Left cardiac atrium (tissue), 4 donors: ENCODE data around the gene SCYGR1. TPM values are rescaled to one million over a fixed set of nuclear protein-coding genes. Genes with fewer than 3 reads are reported as not detected.
"Not testable (repeated sequence)": the region's sequence is repeated elsewhere in the genome, so short reads cannot be mapped to it uniquely, and the experiment has no call there.

Source experiments
- ATAC-seq, 2 donors: fragments of 200-7000 bp; cut with Tn5 transposase; one replicate each; pipeline ENCODE4 v1.9.1; 2020; ENCODE audit warnings: mild to moderate bottlenecking in 2 of 2, moderate library complexity in 2 of 2
- DNase-seq: peaks from one replicate; pipeline ENCODE4 v3.0.0-alpha.2; 2020
- intact Hi-C, 2 donors: fragments of 100-400 bp; cut with DNase I; formaldehyde crosslinking; loops; one replicate each; pipeline versions ENCODE4 v1.14.1 to v1.15.1; 2022 to 2023
- total RNA-seq, 2 donors: library from RNA; stranded (reverse); fragmentation: NEBNext Ultra II Directional; extraction: Animal tissue kit (Norgen Biotek cat#: 25700); gene quantifications; one replicate each; pipeline ENCODE4 v1.2.1, GENCODE V29; 2021
- donor health status: DM: no; HTN: yes; CAD: no.
- donor health status: DM: no; HTN: yes; CAD: no; lungs with severe emphysema.
- donor health status: DM: yes; HTN: yes; CAD: no.
- donor health status: Dilated cardiomyopathy.

Gene SCYGR1
- total RNA-seq, 2 donors from 2014 or later: not detected

DNA sequence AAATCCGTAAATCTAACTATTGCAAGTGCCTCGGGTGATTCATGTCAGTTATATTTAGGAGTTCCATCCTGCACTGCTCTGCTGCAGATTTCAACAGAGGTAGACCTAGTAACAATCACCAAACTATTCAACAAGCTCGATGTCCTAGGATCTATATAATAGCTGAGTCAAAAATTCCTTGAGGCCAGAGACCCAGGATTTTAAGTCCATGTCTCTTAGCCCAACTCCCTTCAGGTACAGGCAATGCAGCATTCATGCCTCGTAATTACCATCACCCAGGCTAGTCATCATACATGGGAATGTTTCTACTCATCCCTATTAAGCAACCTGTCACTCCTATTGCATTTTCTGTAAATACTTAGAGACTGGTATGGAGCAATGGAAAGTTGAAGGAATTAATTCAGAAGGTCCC, 9.4 kb downstream of the SCYGR1 start:
- ATAC-seq: no peak
- intact Hi-C loops: no loop called here
- no peak for DNase-seq

DNA sequence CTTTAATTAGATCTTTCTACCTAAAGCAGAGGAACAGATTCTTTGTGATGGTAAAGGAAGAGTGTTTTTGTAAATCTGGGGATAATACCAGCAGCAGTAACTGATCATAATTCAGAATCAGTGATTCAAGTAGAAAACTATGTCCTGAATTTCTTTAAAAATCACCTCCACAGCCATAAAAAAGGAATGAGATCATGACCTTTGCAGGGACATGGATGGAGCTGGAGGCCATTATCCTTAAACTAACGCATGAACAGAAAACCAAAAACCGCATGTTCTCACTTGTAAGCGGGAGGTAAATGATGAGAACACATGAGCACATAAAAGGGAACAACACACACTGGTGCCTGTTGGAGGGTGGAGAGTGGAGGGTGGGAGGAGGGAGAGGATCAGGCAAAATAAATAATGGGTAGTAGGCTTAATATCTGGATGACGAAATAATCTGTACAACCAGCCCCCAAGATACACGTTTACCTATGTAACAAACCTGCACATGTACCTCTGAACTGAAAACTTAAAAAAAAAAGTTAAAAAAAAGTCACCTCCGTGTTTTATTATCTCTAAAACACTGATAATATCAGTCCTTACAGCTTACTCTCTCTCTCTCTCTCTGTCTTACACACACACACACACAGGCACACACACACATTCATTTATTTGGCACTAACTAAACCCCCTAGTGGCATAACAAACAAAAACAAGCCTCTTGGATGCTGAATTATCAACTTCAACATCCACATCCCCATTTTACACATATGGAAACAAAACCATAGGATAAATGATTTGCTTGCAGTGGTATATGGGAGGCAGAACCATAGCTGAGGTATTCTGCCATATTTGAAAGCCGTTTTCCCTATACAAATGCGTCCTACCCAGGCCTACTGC, 10.0 kb downstream of the SCYGR1 start:
- ATAC-seq: no peak
- DNase-seq: no peak
- intact Hi-C loops: no loop called here

DNA sequence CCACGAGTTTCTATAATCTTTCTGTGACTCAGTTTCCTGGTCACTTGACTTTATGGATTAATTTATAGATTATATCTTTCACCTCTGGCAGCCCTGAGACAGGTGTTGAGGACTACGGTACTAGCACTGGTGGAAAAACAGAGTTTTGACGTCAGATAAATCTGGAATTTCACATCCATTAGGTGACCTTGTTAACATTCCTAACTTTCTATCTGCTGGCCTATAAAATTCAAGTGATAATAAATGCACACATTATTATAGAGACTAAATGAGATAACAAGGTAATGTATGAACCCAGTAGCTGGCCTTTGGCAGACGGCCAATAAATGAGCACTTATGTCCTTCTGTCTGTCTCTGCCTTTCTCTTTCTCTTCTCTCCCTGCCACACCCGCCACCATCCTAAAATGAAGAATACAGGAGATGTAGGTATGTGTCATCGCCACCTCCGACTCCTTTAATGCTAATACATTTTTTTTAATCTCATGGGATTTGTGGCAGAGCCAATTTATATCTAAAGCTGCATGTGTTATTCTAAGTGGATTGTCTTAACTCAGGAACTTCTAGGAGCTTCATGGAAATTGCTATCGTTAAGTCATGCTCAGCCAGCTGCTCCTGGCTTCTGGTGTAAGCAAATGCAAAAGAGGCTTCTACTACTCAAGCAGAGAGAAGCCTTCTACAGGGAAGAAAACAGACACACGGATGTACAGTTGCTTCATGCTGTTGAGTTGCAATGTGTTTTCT, 10.9 kb downstream of the SCYGR1 start:
- intact Hi-C loops: no loop called here

DNA sequence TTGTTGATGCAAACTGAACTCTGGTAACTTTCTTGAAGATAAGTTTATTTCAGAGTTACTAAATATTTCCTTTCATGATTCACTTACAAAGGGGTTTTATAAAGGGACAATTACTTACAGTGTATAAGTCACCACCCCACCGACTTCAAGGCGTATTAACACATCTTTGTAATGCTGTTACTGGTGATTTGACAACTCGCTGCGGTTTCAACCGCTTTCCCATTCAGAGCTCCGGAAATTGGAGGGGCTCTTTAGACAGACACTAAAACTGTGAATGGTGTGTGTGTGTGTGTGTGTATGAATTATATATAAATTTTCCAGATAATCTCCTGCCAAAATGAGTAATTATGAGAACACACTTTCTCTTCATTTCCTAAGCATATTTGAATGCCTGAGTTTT, 13.6 kb downstream of the SCYGR1 start:
- intact Hi-C loops: no loop called here
- ATAC-seq (no peak), DNase-seq (no peak)

More for the DNA sequence above, 10.9 kb downstream of the SCYGR1 start:
- ATAC-seq (no peak), DNase-seq (no peak)

DNA sequence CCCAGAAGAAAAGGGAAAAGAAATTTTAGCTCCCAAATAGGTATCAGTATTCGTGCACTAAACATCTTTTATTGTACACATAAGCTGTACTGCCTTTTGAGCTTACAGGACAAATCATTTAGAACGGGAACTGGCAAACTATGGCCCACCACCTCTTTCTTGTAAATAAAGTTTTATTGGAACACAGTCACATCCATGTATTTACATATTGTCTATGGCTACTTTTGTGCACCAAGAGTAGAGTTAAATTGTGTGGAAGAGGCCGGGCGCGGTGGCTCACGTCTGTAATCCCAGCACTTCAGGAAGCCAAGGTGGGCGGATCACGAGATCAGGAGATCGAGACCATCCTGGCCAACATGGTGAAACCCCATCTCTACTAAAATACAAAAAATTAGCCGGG, 14.4 kb downstream of the SCYGR1 start:
- no peak for ATAC-seq
- intact Hi-C loops: no loop called here
- DNase-seq: no peak

DNA sequence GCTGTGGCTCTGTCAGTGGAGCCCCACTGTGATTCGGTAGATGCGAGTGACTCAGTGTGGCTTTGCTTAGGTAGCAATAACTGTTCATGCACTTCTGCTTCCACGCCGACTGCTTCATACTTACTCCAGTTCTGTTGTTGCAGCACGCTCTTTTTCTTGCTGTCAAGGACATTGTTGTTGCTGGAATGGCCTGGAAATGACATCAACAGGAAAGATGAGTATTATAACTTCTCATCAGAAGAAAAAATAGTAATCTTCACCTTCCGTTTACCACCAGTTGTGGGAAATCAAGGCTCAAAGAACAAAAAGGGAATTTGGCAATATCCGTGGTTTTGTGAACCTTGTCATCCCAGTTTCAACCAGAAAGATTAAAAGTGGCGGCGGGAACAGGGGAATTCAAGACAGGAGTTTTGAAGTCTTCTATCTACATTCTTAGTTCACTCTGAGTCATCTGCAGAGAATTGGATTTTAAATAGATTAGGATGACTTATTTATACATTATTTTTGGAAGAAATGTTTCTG, 16.9 kb downstream of the SCYGR1 start:
- DNase-seq (peak; percentile 46), ATAC-seq (peak in 1 of 2 donors; percentile 77)
- intact Hi-C loops: no loop called here

DNA sequence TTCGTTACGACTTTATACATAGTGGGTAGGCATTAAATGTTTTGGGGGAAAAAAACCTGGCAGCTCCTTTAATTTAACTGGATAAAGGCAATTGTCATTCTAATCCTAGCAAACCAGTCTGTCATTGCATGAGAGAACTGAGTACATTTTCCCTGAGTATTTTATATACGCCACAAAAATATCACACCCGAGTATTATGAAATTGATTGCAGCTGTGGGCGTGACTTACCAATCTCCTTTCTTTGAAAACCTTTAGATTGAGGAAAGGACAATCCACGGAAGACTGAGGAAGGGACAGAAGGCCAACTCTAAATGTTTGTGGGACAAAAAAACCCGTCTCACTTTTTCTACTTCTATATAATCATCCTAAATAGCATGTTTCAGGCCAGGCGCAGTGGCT, 17.7 kb downstream of the SCYGR1 start:
- intact Hi-C loops: no loop called here
- ATAC-seq (no peak), DNase-seq (no peak)

DNA sequence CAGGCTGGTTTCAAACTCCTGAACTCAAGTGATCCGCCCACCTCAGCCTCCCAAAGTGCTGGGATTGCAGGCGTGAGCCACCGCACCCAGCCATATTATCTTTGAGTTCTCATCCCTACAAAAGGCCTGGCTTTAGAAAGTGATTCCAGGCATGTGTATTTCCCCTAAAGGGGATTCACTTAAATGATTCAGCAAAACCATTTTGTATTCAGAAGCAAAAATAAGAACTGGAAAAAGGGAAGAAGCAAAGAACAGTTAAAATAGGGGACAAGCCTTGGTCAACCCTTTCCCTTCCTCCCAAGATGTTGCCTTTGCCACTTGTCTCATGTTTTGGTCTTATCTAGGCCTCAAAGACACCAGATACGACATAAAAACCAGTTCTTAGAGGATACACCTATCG, 19.2 kb downstream of the SCYGR1 start:
- DNase-seq (no peak), ATAC-seq (no peak)
- intact Hi-C loops: no loop called here

DNA sequence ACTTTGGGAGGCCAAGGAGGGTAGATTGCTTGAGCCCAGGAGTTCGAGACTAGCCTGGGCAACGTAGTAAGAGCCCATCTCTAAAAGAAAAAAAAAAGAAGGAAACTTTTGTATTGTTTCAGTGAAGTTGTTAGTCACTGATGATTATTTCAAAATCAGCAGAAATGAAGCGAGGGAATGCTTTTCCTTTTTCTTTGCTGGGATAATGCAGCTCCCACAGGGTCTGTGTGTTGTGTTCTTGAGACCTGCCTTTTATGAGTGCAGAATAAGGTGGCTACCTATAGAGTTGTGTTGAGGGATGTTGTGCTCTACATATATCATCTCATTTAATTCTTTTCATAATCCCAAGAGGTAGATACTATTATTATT, 20.3 kb downstream of the SCYGR1 start:
- intact Hi-C loops: no loop called here
- ATAC-seq: no peak
- DNase-seq: no peak

DNA sequence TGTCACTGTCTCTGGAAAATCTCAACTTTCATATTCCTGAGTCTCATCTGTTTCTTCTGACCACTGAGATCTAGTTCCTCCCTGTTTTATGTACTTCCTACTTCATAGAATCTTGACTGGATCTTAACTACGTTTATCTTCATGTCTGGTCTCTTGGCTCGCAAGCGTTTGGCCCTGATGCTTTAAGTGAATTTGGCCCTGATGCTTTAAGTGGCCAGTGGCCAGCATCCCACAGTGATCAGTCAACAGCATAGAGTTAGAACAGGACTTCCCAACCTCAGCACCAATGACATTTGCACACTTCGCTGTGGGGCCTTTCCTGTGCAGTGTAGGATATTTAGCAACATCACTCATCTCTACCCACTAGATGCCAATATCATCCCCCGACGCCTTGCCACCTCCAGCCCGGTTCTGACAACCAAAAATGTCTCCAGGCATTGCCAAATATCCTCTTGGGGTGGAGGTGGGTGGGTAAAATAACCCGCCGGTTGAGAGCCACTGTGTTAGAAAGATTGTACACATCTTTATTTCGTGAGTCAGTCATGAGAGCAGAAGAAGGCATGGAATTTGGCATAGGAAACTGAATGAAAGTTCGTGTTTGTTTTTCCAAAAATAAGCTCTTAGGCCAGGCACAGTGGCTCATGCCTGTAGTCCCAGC, 20.9 kb downstream of the SCYGR1 start:
- DNase-seq (no peak), ATAC-seq (peak; percentile 56 to 65)
- intact Hi-C loops: no loop called here

DNA sequence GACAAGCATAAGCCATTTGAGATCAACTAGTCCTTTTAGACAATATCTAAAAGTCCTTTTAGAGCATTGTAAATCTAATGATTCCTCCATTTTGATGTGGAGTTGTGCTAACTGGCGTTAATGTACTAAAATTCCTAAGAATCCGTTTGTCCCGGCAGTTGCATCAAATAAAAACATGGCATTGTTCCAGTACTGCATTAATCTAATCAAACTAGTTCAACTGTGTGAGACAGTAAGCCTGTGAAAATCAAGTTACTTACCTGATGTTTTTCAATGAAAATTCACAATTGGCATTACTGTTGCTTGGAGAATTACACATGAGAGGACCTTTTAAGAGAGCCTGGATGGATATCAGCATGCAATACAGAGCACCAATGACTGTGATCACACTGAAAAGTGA, 21.9 kb downstream of the SCYGR1 start:
- DNase-seq (no peak), ATAC-seq (no peak)
- intact Hi-C loops: no loop called here

DNA sequence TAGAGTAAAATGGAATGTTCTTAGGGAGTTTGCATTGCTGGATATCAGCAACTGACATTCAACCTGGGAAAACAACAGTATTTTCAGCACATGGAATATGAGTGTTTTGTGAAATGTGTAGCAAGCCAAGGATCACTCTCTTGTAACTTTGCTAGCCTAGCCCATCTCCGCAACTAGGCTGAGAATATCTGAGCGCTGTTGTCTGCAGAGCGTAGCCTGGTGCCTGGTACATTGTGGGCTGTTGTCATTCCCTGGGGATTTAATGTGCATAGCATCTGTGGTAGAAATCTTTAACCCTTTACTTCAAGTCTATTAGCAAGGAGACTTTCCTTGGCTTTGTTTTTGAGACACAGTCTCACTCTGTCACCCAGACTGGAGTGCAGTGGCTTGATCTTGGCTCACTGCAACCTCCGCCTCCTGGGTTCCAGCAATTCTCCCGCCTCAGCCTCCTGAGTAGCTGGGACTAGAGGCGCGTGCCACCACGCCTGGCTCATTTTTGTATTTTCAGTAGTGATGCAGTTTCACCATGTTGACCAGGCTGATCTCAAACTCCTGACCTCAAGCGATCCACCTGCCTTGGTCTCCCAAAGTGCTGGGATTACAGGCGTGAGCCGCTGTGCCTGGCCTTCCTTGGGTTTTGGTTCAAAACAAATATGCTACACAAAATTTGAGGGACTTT, 23.0 kb downstream of the SCYGR1 start:
- DNase-seq, intact Hi-C loops: not testable (repeated sequence)
- ATAC-seq: peak in 1 of 2 donors; percentile 21

DNA sequence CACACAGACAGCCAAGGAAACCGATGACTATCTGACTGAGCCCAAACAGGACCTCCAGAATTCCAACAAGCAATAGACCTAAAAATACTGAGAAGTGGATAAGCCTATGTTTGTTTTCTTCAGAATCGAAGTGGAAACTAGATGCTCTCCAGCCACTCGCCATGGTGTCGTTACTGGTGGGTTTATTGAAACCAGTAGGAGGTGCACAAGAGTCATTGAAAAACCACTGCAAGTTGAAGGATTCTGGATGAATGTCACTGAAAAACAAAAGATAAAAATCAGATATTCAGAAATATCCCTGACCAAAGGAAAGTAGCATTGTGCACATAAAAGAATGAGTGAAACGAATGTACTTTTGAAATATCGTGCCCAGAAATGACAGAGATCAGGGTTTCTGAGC, 24.0 kb downstream of the SCYGR1 start:
- DNase-seq: no peak
- no peak for ATAC-seq
- intact Hi-C loops: no loop called here

DNA sequence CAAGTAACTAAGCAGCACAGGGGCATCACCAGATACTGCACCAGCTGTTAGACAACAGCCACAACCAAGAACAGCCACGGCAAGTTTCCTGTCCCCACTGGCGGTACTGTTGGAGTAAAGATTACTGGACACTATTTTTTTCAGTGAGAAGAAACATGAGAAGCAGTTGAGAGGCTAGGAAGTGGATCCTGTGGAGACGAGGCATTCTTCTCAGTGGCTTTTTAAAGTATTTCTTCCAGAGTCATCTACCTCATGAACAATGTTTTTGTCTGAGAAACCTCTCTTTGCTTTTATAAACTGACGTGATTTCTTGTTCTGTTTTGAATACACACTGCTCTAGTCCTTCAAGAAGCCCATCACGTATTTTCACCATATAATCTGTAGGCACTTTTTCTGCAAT, 27.4 kb downstream of the SCYGR1 start:
- DNase-seq (no peak), ATAC-seq (no peak)

DNA sequence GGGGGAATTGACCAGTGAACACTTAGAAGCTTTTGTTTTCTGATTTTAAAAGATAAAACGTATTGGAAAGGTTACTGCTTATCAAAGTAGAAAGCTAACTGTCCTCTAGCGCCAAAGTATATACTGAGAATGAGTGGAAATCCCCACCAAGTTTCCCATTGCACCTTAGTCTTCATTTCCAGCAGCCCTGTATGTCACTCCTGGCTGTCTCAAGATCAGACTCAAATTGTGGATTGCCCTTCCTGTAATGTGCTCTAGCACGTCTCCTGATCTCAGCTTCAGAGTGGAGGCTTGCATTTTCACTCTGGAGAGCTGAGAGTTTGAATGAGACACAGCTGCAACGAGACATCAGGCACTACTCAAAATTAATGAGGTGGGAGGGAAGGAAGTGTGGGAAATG, 36.1 kb downstream of the SCYGR1 start:
- DNase-seq (no peak), ATAC-seq (no peak)
- intact Hi-C loops: no loop called here

More for the DNA sequence above, 27.4 kb downstream of the SCYGR1 start:
- intact Hi-C loops: no loop called here

DNA sequence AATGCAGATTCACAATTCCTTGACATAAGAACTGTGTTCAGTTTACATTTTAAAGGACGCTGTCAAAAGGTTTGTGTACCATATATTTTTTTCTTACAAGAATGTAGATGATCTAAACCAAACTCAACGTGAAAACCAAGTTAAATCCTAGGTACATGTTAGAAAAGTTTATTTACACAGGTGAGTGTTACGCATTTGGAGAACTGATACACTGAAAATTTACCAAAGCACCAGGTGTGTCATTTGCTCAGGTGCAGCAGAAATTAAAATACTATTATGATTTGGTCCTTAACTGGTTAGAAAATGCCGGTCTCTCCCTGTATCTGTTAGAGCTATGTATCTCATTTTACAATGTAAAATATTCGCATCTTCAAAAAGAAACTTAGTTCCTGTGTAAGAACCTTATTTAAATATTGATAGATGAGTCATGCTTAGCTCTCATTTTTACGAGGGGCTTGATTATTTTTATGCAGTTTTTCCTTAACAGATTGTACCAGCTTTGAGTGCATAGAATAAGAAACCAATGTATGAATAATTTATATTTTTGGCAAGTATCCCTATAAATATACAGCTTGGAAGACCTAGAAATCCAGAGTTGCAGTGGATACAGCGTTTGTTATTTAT, 37.6 kb downstream of the SCYGR1 start:
- no peak for ATAC-seq
- intact Hi-C loops: no loop called here
- no peak for DNase-seq

DNA sequence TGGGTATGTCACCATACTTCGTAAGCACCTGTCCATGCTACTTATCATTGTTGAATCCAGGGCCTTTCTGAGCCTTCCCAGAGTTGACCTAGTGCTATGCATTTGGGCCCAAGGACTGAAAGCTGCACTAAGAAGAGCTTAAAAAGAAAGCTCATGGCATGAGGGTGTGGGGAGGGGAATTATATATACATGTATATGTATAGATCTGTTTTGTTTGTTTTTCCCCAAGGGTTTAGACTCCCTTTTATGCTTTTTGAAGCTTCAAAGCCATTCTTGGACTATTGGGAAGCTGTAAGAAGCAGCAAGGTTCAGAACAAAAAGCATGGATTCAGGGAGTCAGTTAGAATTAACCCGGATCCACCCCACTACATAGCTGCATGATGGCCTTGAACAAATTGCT, 39.4 kb downstream of the SCYGR1 start:
- intact Hi-C loops: no loop called here
- ATAC-seq (no peak), DNase-seq (no peak)

DNA sequence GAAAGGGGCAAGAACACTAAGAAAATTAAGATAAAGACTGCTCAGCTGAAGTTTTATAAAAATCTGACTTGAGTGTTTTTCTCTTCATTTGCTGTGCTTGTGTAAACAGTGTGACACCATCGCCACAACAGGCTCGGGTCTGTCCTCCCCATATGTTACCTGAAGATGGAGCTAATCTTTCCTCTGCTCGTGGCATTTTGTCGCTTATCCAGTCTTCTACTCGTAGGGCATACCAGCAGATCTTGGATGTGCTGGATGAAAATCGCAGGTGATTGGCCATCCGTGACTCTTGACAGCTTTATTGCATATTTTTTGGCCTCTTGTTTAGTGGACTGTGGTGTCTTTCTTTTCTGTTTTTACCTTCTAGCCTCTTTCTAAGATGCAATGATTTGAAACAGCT, 40.6 kb downstream of the SCYGR1 start:
- no peak for DNase-seq
- no peak for ATAC-seq

DNA sequence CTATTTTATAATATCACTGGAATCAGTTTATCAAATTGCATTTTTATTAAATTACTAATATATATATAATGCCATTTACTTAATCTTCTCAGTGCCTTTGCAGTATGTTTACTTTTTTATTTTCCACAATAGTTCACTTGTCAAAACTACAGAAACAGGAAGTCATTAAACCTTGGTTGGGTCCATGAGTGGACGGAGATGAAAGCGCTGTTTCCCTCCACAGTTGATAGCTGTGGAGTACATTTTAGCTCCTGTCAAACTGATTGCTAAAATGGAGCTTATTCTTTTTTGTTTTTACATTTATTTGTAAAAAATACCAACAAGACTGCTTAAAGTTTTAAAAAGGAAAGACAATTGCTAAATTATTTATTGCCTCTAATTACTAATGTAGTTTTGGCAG, 43.5 kb downstream of the SCYGR1 start:
- intact Hi-C loops: no loop called here
- ATAC-seq (no peak), DNase-seq (no peak)

More for the DNA sequence above, 40.6 kb downstream of the SCYGR1 start:
- intact Hi-C loops: no loop called here
